CD4-positive, alpha-beta T cell treated with Interleukin-6 for 4 hours (primary cell): ENCODE results near the gene NCDN.

ENCODE experiments used
- DNase-seq: peaks from one replicate; pipeline ENCODE4 v3.0.0-alpha.2; 2020; ENCODE audit warnings: mixed read lengths

NCDN gene

GRCh38 chr1:35555601-35556477 is 1.8 kb upstream of the NCDN start:
- DNase-seq, result no peak

GRCh38 chr1:35556484-35557117 is 998 bp upstream of the NCDN start:
- DNase-seq, result peak; percentile 24

GRCh38 chr1:35557118-35557610 is 435 bp upstream of the NCDN start, which contains the start of gene KIAA0319L:
TSS of gene KIAA0319L (minus strand) at chr1:35557403. CDS start at chr1:35554491, 2,912 bp downstream.
- no peak for DNase-seq

DNA sequence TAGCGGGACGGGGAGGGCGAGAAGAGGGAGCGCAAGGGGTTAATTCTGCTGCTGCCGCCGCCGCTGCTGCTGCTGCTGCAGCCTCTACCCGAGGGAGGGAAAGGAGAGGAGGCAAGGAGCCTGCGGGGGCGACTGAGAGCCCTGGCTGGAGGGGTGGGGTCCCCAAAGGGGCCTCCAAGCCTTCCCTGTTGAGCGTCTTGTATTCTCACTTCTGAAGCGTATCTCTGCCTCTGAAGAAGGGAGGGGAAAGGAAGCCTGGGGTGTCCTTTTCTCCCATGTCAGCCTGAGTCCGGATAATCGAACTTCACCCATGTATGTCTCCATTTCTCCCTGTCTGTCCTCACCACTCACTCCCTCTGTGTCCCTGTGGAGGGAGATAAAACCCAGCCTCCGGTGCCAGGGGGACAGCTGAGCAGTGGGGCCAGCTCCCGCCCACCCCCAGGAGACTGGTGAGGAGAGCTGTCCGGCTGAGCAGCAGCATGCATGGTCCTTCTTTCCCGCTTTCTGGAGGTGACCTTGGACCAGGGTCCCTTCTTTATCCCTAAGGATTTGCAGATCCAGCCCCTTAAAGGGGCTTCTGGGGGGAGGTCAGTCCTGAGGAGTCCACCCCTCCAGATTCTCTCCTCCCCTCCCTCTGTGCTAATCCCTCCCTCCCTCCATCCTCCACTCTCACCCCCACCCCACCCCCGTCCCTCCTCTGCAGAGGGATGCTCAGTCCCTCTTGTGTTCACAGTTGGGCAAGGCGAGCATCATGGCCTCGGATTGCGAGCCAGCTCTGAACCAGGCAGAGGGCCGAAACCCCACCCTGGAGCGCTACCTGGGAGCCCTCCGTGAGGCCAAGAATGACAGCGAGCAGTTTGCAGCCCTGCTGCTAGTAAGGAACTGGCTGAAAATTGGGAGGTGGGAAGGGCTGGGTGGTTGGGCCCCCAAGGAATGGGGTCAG is 1.0 kb downstream of the NCDN start:
- peak; percentile 38 for DNase-seq

- peak; percentile 38 for DNase-seq
Observed at GRCh38 chr1:35559317-35559944, 1.8 kb downstream of the NCDN start.

- DNase-seq, result no peak
Observed at GRCh38 chr1:35560256-35561225, 2.9 kb downstream of the NCDN start.

GRCh38 chr1:35561297-35561971 is 3.8 kb downstream of the NCDN start:
- no peak for DNase-seq

- no peak for DNase-seq
Observed at GRCh38 chr1:35561972-35562680, 4.5 kb downstream of the NCDN start.

- no peak for DNase-seq
Observed at GRCh38 chr1:35563166-35563565, 5.6 kb downstream of the NCDN start.

DNA sequence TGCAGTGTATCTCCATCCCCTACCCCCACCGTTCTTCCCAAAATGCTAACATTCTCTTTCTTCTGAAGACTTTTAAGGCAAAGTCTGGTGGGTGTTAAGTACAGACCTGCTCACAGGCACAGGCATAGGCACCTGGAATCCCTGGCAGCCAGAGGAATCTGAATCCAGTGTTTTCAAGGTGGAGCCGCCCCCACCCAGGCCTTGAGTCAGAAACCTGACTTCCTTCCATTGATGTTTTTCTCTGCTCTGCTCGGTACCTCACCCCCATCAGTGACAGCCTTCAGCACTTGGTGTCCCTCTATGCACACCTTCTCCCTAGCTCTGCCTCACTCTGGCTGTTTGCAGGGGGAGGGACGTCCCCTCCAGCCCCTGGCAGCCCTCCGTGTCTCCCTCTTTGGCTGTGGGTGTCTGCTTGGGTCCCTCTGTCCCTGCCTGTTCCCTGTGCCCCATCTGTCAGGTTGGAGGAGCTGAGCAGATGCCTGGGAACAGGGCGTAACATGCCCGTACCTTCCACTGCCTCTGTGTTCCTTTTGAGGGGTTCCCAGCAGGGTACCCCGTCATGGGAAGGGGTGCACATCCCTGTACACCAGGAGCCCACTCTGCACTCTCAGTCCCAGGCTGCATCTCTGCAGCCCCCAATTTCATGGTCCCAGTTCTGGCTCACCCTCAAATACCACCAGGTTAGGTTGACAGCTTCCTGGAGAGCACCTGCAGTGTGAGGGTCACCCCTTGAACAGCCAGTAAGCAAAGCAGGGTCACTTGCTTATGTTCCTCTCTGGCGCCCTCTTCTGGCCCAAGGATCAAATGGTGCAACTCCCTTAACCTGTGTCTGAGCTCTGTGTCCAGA is 6.7 kb downstream of the NCDN start:
- peak; percentile 87 for DNase-seq

- DNase-seq, result no peak
Observed at GRCh38 chr1:35564884-35565741, 7.5 kb downstream of the NCDN start.

DNA sequence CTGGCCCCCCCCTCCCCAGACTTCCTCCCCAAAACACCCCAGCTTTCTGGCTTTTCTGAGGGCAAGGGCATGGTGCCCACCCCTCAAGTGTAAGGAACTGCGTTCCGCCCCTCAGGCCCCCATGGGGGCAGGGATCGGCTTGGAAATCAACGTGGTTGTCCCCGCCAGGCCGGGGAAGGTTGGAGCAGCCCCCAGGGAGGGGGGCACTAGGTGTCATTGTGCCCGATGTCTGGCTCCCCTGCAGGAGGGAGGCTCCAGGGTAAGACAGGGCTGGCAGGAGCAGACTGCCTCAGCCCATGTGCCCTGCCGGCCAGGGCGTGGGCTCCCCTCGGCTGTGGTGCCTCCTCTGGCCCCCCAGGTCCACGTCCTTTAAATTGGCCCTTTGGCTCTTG is 8.1 kb downstream of the NCDN start:
- DNase-seq, result no peak

- DNase-seq, result no peak
Observed at GRCh38 chr1:35567947-35568558, 10.5 kb downstream of the NCDN start.

GRCh38 chr1:35568975-35569395 is 11.4 kb downstream of the NCDN start:
- peak; percentile 73 for DNase-seq

DNA sequence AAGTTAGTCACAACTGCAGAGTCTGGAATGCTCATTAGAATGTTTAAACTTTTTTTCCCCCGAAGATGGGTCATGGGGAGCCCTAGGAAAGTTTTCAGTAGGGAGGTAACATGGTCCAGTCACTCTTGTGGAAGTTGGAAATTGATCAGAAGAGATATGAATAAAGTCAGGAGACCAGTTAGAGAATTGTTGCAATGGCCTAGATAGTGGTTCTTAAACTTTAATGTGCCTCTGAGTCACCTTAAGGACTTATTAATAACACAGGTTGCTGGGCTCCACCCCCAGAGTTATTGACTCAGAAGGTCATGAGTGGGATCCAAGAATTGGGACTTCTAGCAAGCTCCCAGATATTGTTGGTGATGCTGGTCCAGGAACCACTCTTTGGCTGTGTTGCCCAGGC is 12.3 kb downstream of the NCDN start:
- no peak for DNase-seq

DNA sequence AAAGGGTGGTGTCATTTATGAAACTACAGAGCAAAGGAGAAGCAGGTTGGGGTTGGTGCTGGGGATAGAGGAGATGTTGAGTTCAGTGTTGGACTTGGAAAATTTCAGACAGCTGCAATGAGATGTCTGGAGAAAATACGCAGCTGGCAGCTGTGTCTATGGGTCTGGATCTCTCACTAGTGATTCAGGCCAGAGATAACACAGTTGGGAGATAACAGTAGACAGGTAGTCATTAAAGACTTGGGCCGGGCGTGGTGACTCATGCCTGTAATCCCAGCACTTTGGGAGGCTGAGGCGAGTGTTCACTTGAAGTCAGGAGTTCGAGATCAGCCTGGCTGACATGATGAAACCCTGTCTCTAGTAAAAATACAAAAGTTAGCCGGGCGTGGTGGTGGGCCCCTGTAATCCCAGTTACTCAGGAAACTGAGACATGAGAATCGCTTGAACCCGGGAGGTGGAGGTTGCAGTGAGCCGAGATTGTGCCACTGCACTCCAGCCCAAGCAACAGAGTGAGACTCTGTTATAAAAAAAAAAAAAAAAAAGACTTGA is 13.1 kb downstream of the NCDN start:
- DNase-seq, result no peak

DNA sequence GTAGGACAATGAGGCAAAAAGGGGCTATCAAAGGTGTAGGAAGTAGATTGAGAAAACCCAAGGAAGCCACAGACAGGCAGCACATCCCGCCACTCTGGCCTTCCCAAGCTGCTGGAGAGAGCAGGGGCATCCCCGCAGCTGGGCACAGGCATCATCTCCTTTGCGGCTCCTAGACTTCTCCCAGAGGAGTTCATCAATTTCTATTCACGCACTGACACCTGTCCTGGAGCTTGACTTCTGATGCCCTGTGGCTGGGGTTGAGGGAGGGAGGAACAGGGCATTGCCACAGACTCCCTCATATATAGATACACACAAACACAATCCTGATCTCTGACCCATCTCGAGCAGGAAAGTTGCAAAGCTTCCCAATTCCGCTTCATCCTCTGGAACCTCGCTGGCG is 13.7 kb downstream of the NCDN start:
- no peak for DNase-seq
